ENCODE results near the gene HIRIP3. TPM values are rescaled to one million over a fixed set of nuclear protein-coding genes. Genes with fewer than 3 reads are reported as not detected.

HIRIP3 gene
- polyA plus RNA-seq, 3 donors, result 3.3 to 4.8 (median 3.7) TPM

- no peaks in the 10 kb centered on the region for H3K9me3 ChIP-seq (replicated peaks in 1 of 2; ENCODE audit: control insufficient read depth in 1 of 2, insufficient read depth in 1 of 2, low read length in 2 of 2)
- Mint-ChIP-seq H3K9me3 (peaks cover 0 to 6% (median 3%) of the 10 kb centered on the region in 7 donors), H3K27me3 (ENCODE audit: low read depth in 3 of 3) (peaks cover 42 to 54% (median 50%) of the 10 kb centered on the region in 3 donors), H3K36me3 (no peaks in the 10 kb centered on the region), H3K27ac (peak overlapping the region in 1 of 7 donors; percentile 10), H3K4me3 (no peak overlapping the region), H3K4me1 (peaks cover 6% of the 10 kb centered on the region)
- H3K27me3 ChIP-seq (ENCODE audit: control insufficient read depth in 2 of 2, insufficient read depth in 2 of 2, low read length in 2 of 2), result peaks cover 21 to 46% of the 10 kb centered on the region in 2 donors
- no peaks in the 10 kb centered on the region for H3K36me3 ChIP-seq (replicated peaks in 1 of 2; ENCODE audit: control insufficient read depth in 1 of 2, insufficient read depth in 2 of 2, low read length in 2 of 2)
- H3K4me1 ChIP-seq (ENCODE audit: control insufficient read depth in 1 of 2, insufficient read depth in 2 of 2, low read length in 2 of 2), result peaks cover 5 to 8% of the 10 kb centered on the region in 2 donors
- H3K79me2 ChIP-seq (ENCODE audit: insufficient read depth, low read length), result no peaks in the 10 kb centered on the region
- intact Hi-C loops (cut with micrococcal nuclease), result loop anchor here in 1 of 2 donors (10.0 kb wide), 2 partner anchors 82 to 332 kb away; no protein-coding TSS in a partner anchor
- 93% methylated on average over 18 of the region's 18 CpGs for WGBS (ENCODE audit: insufficient coverage)
- DNase-seq, result no peak
- H3K4me3 ChIP-seq (replicated peaks in 1 of 3; ENCODE audit: low read depth in 2 of 3, low read length in 3 of 3), result no peak overlapping the region
- H3K27ac ChIP-seq (ENCODE audit: low read depth in 1 of 2, low read length in 2 of 2), result no peak overlapping the region
- H4K20me1 ChIP-seq (ENCODE audit: insufficient read depth, low read length), result no peaks in the 10 kb centered on the region
- H3K9ac ChIP-seq (ENCODE audit: insufficient read depth, low read length, poor library complexity, severe bottlenecking), result no peak overlapping the region
- no peak overlapping the region for H3K4me2 ChIP-seq (replicated peaks; ENCODE audit: extremely low read depth, low read length, poor library complexity, severe bottlenecking)
- TF ChIP-seq CTCF (IDR thresholded peaks at IDR 0.05), result no peak
- H2AFZ ChIP-seq (ENCODE audit: insufficient read depth, low read depth, low read length, poor library complexity, severe bottlenecking), result no peak overlapping the region
Measured at GRCh38 chr16:30026449-30026848, 31.0 kb upstream of the HIRIP3 start.

- H3K27ac ChIP-seq (ENCODE audit: low read depth in 1 of 2, low read length in 2 of 2), result no peak overlapping the region
- no peak overlapping the region for H3K4me3 ChIP-seq (replicated peaks in 1 of 3; ENCODE audit: low read depth in 2 of 3, low read length in 3 of 3)
- H2AFZ ChIP-seq (ENCODE audit: insufficient read depth, low read depth, low read length, poor library complexity, severe bottlenecking), result no peak overlapping the region
- Mint-ChIP-seq H3K36me3 (no peaks in the 10 kb centered on the region), H3K4me1 (peaks cover 13% of the 10 kb centered on the region), H3K9me3 (peaks cover 0 to 6% (median 5%) of the 10 kb centered on the region in 7 donors), H3K4me3 (no peak overlapping the region), H3K27me3 (ENCODE audit: low read depth in 3 of 3) (peaks cover 37 to 47% (median 44%) of the 10 kb centered on the region in 3 donors), H3K27ac (peak overlapping the region in 1 of 7 donors; percentile 50)
- H3K79me2 ChIP-seq (ENCODE audit: insufficient read depth, low read length), result no peaks in the 10 kb centered on the region
- TF ChIP-seq CTCF (IDR thresholded peaks at IDR 0.05), result no peak
- H4K20me1 ChIP-seq (ENCODE audit: insufficient read depth, low read length), result no peaks in the 10 kb centered on the region
- no peak overlapping the region for H3K9ac ChIP-seq (ENCODE audit: insufficient read depth, low read length, poor library complexity, severe bottlenecking)
- peaks cover 11 to 14% of the 10 kb centered on the region in 2 donors for H3K4me1 ChIP-seq (ENCODE audit: control insufficient read depth in 1 of 2, insufficient read depth in 2 of 2, low read length in 2 of 2)
- intact Hi-C loops (cut with micrococcal nuclease), result loop anchor here in 1 of 2 donors (10.0 kb wide), 2 partner anchors 81 to 331 kb away; no protein-coding TSS in a partner anchor
- H3K4me2 ChIP-seq (replicated peaks; ENCODE audit: extremely low read depth, low read length, poor library complexity, severe bottlenecking), result no peak overlapping the region
- H3K9me3 ChIP-seq (replicated peaks in 1 of 2; ENCODE audit: control insufficient read depth in 1 of 2, insufficient read depth in 1 of 2, low read length in 2 of 2), result no peaks in the 10 kb centered on the region
- no peak for DNase-seq
- 80% methylated on average over 4 of the region's 7 CpGs for WGBS (ENCODE audit: insufficient coverage)
- H3K27me3 ChIP-seq (ENCODE audit: control insufficient read depth in 2 of 2, insufficient read depth in 2 of 2, low read length in 2 of 2), result peaks cover 17 to 38% of the 10 kb centered on the region in 2 donors
- H3K36me3 ChIP-seq (replicated peaks in 1 of 2; ENCODE audit: control insufficient read depth in 1 of 2, insufficient read depth in 2 of 2, low read length in 2 of 2), result no peaks in the 10 kb centered on the region
Measured at GRCh38 chr16:30025574-30025973, 30.2 kb upstream of the HIRIP3 start.
